ENCODE measurements around the gene NOTCH4. TPM values are rescaled to one million over a fixed set of nuclear protein-coding genes. Genes with fewer than 3 reads are reported as not detected.

Gene NOTCH4
- total and polyA plus RNA-seq, 2 experiments from 2014 or later = 2.7 to 2.8 TPM

DNA sequence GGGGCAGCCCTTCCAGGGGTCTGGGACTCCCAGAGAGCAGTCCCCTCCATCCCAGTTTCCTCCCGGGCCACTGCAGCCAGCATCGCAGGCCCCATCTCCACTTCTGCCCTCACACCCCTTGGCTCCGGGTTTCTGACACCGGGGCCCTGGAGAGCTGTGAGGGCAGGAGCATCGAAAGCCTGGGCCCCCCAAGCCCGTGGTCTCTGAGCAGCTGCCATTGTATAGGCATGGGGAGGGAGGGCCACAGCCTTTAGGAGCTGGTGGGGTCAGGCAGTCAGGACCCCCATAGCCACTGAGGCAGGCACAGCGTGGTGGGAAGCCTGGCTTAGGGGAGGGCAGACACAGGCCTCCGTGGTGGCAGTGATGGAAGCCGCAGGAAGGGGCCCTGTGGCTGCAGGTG is 21.7 kb downstream of the NOTCH4 start:
- no peaks in the 10 kb centered on the region for H3K36me3 ChIP-seq (ENCODE audit: insufficient read depth)
- no peaks in the 10 kb centered on the region for H3K79me2 ChIP-seq (replicated peaks; ENCODE audit: insufficient read depth)
- H3K27me3 ChIP-seq (ENCODE audit: insufficient read depth) = no peaks in the 10 kb centered on the region
- Mint-ChIP-seq H3K4me3 (no peak overlapping the region), H3K4me1 (peaks cover 3% of the 10 kb centered on the region; the same call in 2 of the 3 replicates), H3K27me3 (ENCODE audit: insufficient read depth, low read depth, poor library complexity) (no peaks in the 10 kb centered on the region), H3K27ac (no peak overlapping the region), H3K9me3 (peaks cover 3% of the 10 kb centered on the region; the same call in 2 of the 3 replicates), H3K36me3 (ENCODE audit: low read depth) (no peaks in the 10 kb centered on the region)
- TF ChIP-seq CREB1 (CRISPR knock-in tag; IDR thresholded peaks at IDR 0.05; ENCODE audit: low read depth) (no peak), NANOG (IDR thresholded peaks at IDR 0.05; ENCODE audit: borderline replicate concordance) (no peak), ZNF462 (CRISPR knock-in tag; IDR thresholded peaks at IDR 0.05) (no peak), JUNB (IDR thresholded peaks at IDR 0.05; ENCODE audit: unreplicated experiment) (no peak), ZNF114 (CRISPR knock-in tag; IDR thresholded peaks at IDR 0.05) (no peak), STAT1 (IDR thresholded peaks at IDR 0.05; ENCODE audit: unreplicated experiment) (no peak)
- TF ChIP-seq, protein P1, sequence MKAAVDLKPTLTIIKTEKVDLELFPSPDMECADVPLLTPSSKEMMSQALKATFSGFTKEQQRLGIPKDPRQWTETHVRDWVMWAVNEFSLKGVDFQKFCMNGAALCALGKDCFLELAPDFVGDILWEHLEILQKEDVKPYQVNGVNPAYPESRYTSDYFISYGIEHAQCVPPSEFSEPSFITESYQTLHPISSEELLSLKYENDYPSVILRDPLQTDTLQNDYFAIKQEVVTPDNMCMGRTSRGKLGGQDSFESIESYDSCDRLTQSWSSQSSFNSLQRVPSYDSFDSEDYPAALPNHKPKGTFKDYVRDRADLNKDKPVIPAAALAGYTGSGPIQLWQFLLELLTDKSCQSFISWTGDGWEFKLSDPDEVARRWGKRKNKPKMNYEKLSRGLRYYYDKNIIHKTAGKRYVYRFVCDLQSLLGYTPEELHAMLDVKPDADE (IDR thresholded peaks at IDR 0.05) = no peak
- H3K27ac ChIP-seq (ENCODE audit: low read depth) = no peak overlapping the region
- no peak overlapping the region for H3K4me2 ChIP-seq
- no peaks in the 10 kb centered on the region for H3K9me2 ChIP-seq (ENCODE audit: insufficient read depth)
- no peak overlapping the region for H2AFZ ChIP-seq
- peaks cover 4% of the 10 kb centered on the region; the same call in 1 of the 2 replicates for H3F3A ChIP-seq (replicated peaks; ENCODE audit: low read depth)
- DNase-seq (ENCODE audit: low spot score) (no peak), ATAC-seq (no peak)
- peaks cover 6% of the 10 kb centered on the region; the same call in 1 of the 2 replicates for H3K4me1 ChIP-seq (ENCODE audit: insufficient read depth)
- H3K4me3 ChIP-seq = no peak overlapping the region
- H4K20me1 ChIP-seq (replicated peaks; ENCODE audit: insufficient read depth) = no peaks in the 10 kb centered on the region

Data from GM23338 (cell line).